Glutamatergic neuron (in vitro differentiated cells): Measurements from ENCODE around the gene TSPY1. TPM values are rescaled to one million over a fixed set of nuclear protein-coding genes. Genes with fewer than 3 reads are reported as not detected.
"Not testable (repeated sequence)": the region's sequence is repeated elsewhere in the genome, so short reads cannot be mapped to it uniquely, and the experiment has no call there.

Experiments used
- DNase-seq: peaks from one replicate; pipeline ENCODE4 v3.0.0; 2022
- H3K27ac Mint-ChIP-seq: one replicate; pipeline ENCODE4 v1.8.0; 2020; ENCODE audit warnings: mild to moderate bottlenecking, mixed read lengths, inconsistent platforms; ENCODE audit not compliant: unreplicated experiment
- H3K27me3 Mint-ChIP-seq: one replicate; pipeline ENCODE4 v1.8.0; 2020; ENCODE audit warnings: mild to moderate bottlenecking, moderate library complexity, mixed read lengths, inconsistent platforms; ENCODE audit not compliant: unreplicated experiment
- H3K36me3 Mint-ChIP-seq: one replicate; pipeline ENCODE4 v1.8.0; 2020; ENCODE audit warnings: mild to moderate bottlenecking, mixed read lengths, inconsistent platforms; ENCODE audit not compliant: unreplicated experiment
- H3K4me1 Mint-ChIP-seq: one replicate; pipeline ENCODE4 v1.8.0; 2020; ENCODE audit warnings: mild to moderate bottlenecking, low read depth, mixed read lengths, inconsistent platforms; ENCODE audit not compliant: unreplicated experiment
- H3K4me3 Mint-ChIP-seq: one replicate; pipeline ENCODE4 v1.8.0; 2020; ENCODE audit warnings: mild to moderate bottlenecking, mixed read lengths, inconsistent platforms; ENCODE audit not compliant: unreplicated experiment
- H3K9me3 Mint-ChIP-seq: one replicate; pipeline ENCODE4 v1.8.0; 2020; ENCODE audit warnings: mild to moderate bottlenecking, moderate library complexity, mixed read lengths, inconsistent platforms; ENCODE audit not compliant: unreplicated experiment
- long read RNA-seq: library from polyadenylated mRNA; unstranded; transcript quantifications from one replicate; pipeline ENCODE4 v2.0.0, GENCODE V29; 2020; ENCODE audit not compliant: unreplicated experiment
- total RNA-seq: library from RNA; stranded (reverse); fragmentation: NEBNext Ultra II Directional; extraction: Animal tissue kit (Norgen Biotek cat#: 25700); gene quantifications from one replicate; pipeline ENCODE4 v1.2.1, GENCODE V29; 2021; ENCODE audit not compliant: unreplicated experiment

TSPY1 gene, protein sequence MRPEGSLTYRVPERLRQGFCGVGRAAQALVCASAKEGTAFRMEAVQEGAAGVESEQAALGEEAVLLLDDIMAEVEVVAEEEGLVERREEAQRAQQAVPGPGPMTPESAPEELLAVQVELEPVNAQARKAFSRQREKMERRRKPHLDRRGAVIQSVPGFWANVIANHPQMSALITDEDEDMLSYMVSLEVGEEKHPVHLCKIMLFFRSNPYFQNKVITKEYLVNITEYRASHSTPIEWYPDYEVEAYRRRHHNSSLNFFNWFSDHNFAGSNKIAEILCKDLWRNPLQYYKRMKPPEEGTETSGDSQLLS
- not detected for total RNA-seq
- long read RNA-seq: 0 reads

DNA sequence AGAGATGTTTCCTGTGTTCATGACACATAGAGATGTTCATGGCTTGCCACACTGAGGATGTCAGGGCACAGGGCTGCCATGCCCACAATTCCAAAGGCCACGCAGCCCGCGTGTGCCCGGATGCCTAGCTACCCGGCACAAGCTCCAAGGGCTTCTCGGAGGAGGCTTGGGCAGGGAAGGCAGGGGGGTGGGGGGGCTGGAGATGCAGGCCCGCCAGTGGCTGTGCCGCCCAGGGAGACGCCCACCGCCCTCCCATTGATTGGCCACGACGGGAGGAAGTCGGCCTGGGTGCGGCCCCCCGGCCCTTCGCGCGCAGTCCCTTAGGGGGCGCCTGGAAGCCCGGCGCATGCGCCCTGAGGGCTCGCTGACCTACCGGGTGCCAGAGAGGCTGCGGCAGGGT, at the start of gene TSPY1:
Gene TSPY1 (plus strand): TSS at position 301 of the 400 bp plus-strand sequence. CDS start 46 bp downstream, at position 347.
- H3K4me3 Mint-ChIP-seq: not testable (repeated sequence)

DNA sequence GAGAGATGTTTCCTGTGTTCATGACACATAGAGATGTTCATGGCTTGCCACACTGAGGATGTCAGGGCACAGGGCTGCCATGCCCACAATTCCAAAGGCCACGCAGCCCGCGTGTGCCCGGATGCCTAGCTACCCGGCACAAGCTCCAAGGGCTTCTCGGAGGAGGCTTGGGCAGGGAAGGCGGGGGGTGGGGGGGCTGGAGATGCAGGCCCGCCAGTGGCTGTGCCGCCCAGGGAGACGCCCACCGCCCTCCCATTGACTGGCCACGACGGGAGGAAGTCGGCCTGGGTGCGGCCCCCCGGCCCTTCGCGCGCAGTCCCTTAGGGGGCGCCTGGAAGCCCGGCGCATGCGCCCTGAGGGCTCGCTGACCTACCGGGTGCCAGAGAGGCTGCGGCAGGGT, 20.2 kb downstream of the TSPY1 start, which contains the start of gene TSPY9:
Gene TSPY9 (plus strand): TSS at position 301 of the 400 bp plus-strand sequence. CDS start 46 bp downstream, at position 347.
- H3K9me3 Mint-ChIP-seq, H3K4me1 Mint-ChIP-seq, H3K4me3 Mint-ChIP-seq, H3K36me3 Mint-ChIP-seq, DNase-seq, H3K27ac Mint-ChIP-seq, H3K27me3 Mint-ChIP-seq: not testable (repeated sequence)

More for the DNA sequence above, at the start of gene TSPY1:
- not testable (repeated sequence) for H3K27ac Mint-ChIP-seq, H3K36me3 Mint-ChIP-seq, DNase-seq, H3K27me3 Mint-ChIP-seq, H3K9me3 Mint-ChIP-seq, H3K4me1 Mint-ChIP-seq

DNA sequence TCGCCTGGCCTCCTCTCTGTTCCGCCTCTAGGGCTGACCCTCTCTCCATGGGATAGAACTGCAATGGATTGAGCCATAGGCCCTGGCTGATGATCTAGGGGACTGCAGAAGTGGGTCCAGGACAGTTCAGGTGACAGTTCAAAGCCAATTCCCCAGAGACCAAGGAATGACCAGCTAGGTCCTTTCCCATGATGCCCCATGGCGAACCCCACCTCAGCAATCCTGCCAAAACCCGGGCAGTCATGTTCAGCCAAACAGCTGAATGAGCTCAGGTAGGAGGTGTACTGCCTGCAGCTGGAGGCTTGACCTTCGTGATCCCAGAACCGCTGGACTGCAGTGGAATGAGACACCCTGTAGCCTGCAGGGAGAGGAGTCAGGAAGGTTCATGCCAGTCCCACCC, 37.6 kb downstream of the TSPY1 start:
- not testable (repeated sequence) for H3K27me3 Mint-ChIP-seq, DNase-seq, H3K9me3 Mint-ChIP-seq

DNA sequence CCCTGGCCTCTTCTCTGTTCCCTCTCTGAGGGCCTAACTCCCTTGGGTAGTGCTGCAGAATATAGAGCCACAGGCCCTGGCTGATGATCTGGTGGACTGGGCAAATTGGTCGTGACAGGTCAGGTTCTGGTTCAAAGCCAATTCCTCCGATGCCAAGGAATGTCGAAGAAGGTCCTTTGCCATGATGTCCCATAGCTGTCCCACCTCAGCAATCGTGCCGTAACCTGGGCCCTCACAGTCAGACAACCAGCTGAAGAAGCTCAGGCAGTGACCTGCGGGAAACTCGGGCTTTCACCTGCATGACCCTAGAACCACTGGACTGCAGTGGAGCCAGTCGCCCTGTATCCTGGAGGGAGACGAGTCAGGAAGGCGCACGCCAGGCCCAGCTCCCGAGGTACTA, 49.5 kb downstream of the TSPY1 start:
- DNase-seq, H3K4me3 Mint-ChIP-seq, H3K27me3 Mint-ChIP-seq, H3K4me1 Mint-ChIP-seq, H3K27ac Mint-ChIP-seq, H3K36me3 Mint-ChIP-seq, H3K9me3 Mint-ChIP-seq: not testable (repeated sequence)

More for the DNA sequence above, 37.6 kb downstream of the TSPY1 start:
- H3K4me1 Mint-ChIP-seq, H3K4me3 Mint-ChIP-seq, H3K36me3 Mint-ChIP-seq, H3K27ac Mint-ChIP-seq: not testable (repeated sequence)

Other genes starting within 250 kb of the TSPY1 start
- not detected for gene TSPY4, start 129.5 kb upstream of the TSPY1 start, total RNA-seq
- gene TSPY8, start 109.2 kb upstream of the TSPY1 start, total RNA-seq: not detected
- gene TSPY3, start 68.5 kb upstream of the TSPY1 start, total RNA-seq: not detected
- not detected for gene TSPY9, start 20.3 kb downstream of the TSPY1 start, total RNA-seq
- gene TSPY10, start 60.9 kb downstream of the TSPY1 start, total RNA-seq: not detected